ENCODE results near the gene ZSWIM4. TPM values are rescaled to one million over a fixed set of nuclear protein-coding genes. Genes with fewer than 3 reads are reported as not detected.
A peak's percentile ranks its signal among the peaks of the same experiment; 100 is the strongest.

ZSWIM4 gene
- total RNA-seq, 1 donor from 2014 or later, result 10.6 TPM

GRCh38 chr19:13808856-13809255, 13.6 kb downstream of the ZSWIM4 start:
- Histone ChIP-seq H3K36me3 (peaks cover 21% of the 10 kb centered on the region), H3K4me1 (no peaks in the 10 kb centered on the region), H3K27ac (no peak overlapping the region), H3K4me3 (no peak overlapping the region), H3K27me3 (no peaks in the 10 kb centered on the region), H3K9me3 (no peaks in the 10 kb centered on the region)
- no peak for ATAC-seq
- TF ChIP-seq, protein P1, sequence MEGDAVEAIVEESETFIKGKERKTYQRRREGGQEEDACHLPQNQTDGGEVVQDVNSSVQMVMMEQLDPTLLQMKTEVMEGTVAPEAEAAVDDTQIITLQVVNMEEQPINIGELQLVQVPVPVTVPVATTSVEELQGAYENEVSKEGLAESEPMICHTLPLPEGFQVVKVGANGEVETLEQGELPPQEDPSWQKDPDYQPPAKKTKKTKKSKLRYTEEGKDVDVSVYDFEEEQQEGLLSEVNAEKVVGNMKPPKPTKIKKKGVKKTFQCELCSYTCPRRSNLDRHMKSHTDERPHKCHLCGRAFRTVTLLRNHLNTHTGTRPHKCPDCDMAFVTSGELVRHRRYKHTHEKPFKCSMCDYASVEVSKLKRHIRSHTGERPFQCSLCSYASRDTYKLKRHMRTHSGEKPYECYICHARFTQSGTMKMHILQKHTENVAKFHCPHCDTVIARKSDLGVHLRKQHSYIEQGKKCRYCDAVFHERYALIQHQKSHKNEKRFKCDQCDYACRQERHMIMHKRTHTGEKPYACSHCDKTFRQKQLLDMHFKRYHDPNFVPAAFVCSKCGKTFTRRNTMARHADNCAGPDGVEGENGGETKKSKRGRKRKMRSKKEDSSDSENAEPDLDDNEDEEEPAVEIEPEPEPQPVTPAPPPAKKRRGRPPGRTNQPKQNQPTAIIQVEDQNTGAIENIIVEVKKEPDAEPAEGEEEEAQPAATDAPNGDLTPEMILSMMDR (IDR thresholded peaks at IDR 0.05), result no peak
- DNase-seq, result no peak
- intact Hi-C loops (cut with DNase I), result no loop called here

DNA sequence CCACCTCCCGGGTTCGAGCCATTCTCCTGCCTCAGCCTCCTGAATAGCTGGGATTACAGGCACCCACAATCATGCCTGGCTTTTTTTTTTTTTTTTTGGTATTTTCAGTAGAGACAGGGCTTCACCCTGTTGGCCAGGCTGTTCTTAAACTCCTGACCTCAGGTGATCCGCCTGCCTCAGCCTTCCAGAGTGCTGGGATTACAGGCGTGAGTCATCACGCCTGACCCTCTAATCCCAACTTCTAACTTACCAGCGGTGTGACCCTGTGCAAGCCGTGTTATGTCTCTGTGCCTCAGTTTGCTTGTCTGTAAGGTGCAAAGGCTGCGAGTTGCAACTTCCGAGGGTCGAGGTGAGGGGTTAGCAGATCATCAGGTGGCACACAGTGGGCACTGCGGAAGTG, 17.3 kb downstream of the ZSWIM4 start:
- Histone ChIP-seq H3K27me3 (no peaks in the 10 kb centered on the region), H3K4me3 (no peak overlapping the region), H3K9me3 (no peaks in the 10 kb centered on the region), H3K36me3 (peaks cover 27% of the 10 kb centered on the region), H3K4me1 (no peaks in the 10 kb centered on the region), H3K27ac (no peak overlapping the region)
- intact Hi-C loops (cut with DNase I), result no loop called here
- no peak for DNase-seq
- no peak for ATAC-seq
- TF ChIP-seq, protein P1 (IDR thresholded peaks at IDR 0.05), result no peak

DNA sequence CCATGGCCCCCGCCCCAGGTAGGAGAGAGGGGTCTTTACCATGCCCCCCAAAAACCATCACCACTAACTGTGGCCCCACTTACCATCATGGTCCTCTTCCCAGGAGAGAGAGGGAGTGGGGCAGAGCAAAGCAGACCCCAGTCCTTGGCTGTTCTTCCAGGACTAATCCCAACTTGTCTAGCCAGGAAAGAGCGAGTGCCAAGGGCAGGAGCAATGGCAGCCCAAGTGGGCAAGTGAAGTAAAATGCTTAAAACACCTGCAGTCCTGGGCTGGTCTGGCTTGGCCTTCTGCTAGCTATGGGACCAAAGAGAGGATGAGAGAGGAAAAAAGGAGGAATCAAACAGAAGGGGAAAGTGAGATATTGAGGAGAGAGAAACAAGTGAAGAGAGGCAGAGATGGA, 17.9 kb downstream of the ZSWIM4 start:
- Histone ChIP-seq H3K36me3 (peaks cover 27% of the 10 kb centered on the region), H3K27ac (no peak overlapping the region), H3K4me1 (no peaks in the 10 kb centered on the region), H3K27me3 (no peaks in the 10 kb centered on the region), H3K4me3 (no peak overlapping the region), H3K9me3 (no peaks in the 10 kb centered on the region)
- ATAC-seq (no peak), DNase-seq (no peak)
- TF ChIP-seq, protein P1 (IDR thresholded peaks at IDR 0.05), result no peak
- intact Hi-C loops (cut with DNase I), result no loop called here

DNA sequence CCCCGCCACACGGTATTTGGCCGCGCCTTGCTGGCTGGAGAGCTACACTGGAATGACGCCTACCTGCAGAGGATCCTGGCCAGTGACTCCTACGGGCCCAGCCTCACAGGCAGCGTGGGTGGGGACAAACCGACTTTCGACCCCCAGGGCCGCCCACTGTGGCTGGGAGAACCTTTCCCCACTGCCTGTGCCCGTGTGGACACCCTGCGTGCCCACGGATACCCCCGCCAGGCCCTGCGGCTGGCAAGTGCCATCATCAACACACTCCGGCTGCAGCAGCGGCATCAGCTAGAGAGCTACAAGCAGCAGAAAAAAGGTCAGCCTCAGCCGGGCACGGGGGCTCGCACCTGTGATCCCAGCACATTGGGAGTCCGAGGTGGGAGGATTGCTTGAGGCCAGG, 19.3 kb downstream of the ZSWIM4 start:
- ATAC-seq (no peak), DNase-seq (no peak)
- Histone ChIP-seq H3K27ac (no peak overlapping the region), H3K4me3 (no peak overlapping the region), H3K27me3 (no peaks in the 10 kb centered on the region), H3K36me3 (peaks cover 15% of the 10 kb centered on the region), H3K4me1 (no peaks in the 10 kb centered on the region), H3K9me3 (no peaks in the 10 kb centered on the region)
- TF ChIP-seq, protein P1 (IDR thresholded peaks at IDR 0.05), result no peak
- intact Hi-C loops (cut with DNase I), result no loop called here

DNA sequence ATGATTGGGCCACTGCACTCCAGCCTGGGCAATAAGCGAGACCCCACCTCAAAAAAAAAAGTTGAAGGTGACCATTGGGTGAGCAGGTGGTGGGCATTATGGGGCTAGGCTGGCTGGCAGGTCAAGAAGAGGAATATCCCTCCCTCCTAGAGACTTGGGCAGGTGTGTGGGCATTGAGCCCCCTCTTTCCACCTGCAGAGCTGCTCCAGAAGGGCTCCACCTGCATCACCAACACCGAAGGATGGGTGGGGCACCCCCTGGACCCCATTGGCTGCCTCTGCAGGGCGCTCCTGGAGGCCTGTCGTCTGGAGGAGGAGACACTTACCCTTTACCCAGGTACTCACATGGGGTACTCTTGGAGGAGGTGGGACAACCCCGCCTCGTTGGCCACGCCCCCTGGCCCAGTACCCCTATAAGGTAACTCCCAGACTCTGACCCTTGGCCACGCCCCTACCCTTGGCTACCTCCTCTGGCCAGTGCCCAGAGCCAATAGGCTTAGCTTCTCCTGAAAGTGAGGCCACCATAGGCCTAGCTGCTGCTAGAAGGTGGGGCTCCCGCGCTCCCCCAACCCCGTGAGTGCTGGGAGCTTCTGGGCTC, 21.9 kb downstream of the ZSWIM4 start:
- Histone ChIP-seq H3K9me3 (no peaks in the 10 kb centered on the region), H3K27me3 (no peaks in the 10 kb centered on the region), H3K4me3 (peak overlapping the region; percentile 33), H3K4me1 (no peaks in the 10 kb centered on the region), H3K36me3 (peaks cover 21% of the 10 kb centered on the region), H3K27ac (no peak overlapping the region)
- DNase-seq (peak; percentile 84), ATAC-seq (peak; percentile 74)
- TF ChIP-seq, protein P1 (IDR thresholded peaks at IDR 0.05), result no peak
- intact Hi-C loops (cut with DNase I), result no loop called here

Data from upper lobe of right lung (tissue), 1 donor.